GM18508 (cell line): ENCODE results near the gene AP4M1.

Source experiments
- ATAC-seq: cut with Tn5 transposase; IDR thresholded peaks from one replicate; pipeline ENCODE4 v1.9.1; 2021; ENCODE audit warnings: moderate number of reproducible peaks; ENCODE audit not compliant: insufficient read depth, unreplicated experiment

AP4M1 gene

GRCh38 chr7:100101016-100101862 lies at the start of gene AP4M1, which contains the start of gene MCM7:
Gene AP4M1 (plus strand): TSS chr7:100101643. CDS start chr7:100101715, 72 bp downstream.
Gene MCM7 (minus strand): TSS chr7:100101397. CDS start chr7:100101294, 103 bp downstream.
- ATAC-seq: peak; percentile 41

- ATAC-seq: no peak
Measured at GRCh38 chr7:100053215-100053614, 48.2 kb upstream of the AP4M1 start.

- no peak for ATAC-seq
Measured at GRCh38 chr7:100057006-100057405, 44.4 kb upstream of the AP4M1 start.

GRCh38 chr7:100059251-100059739 lies 42.1 kb upstream of the AP4M1 start:
- ATAC-seq: no peak

GRCh38 chr7:100061518-100062193 lies 39.8 kb upstream of the AP4M1 start:
- ATAC-seq: no peak

- no peak for ATAC-seq
Measured at GRCh38 chr7:100063376-100063775, 38.1 kb upstream of the AP4M1 start.

GRCh38 chr7:100064162-100064561 lies 37.3 kb upstream of the AP4M1 start:
- ATAC-seq: no peak

- ATAC-seq: no peak
Measured at GRCh38 chr7:100065452-100066186, 35.8 kb upstream of the AP4M1 start.

GRCh38 chr7:100066953-100067352 lies 34.5 kb upstream of the AP4M1 start:
- ATAC-seq: no peak

- no peak for ATAC-seq
Measured at GRCh38 chr7:100069991-100070390, 31.5 kb upstream of the AP4M1 start.

- no peak for ATAC-seq
Measured at GRCh38 chr7:100071018-100071723, 30.3 kb upstream of the AP4M1 start.

GRCh38 chr7:100072462-100072861 lies 29.0 kb upstream of the AP4M1 start:
- no peak for ATAC-seq

GRCh38 chr7:100074841-100075240 lies 26.6 kb upstream of the AP4M1 start:
- no peak for ATAC-seq

- ATAC-seq: no peak
Measured at GRCh38 chr7:100075418-100075817, 26.0 kb upstream of the AP4M1 start.

GRCh38 chr7:100077205-100077604 lies 24.2 kb upstream of the AP4M1 start:
- ATAC-seq: no peak

GRCh38 chr7:100079024-100079560 lies 22.4 kb upstream of the AP4M1 start:
- ATAC-seq: no peak

GRCh38 chr7:100080907-100081534 lies 20.4 kb upstream of the AP4M1 start:
- ATAC-seq: no peak

GRCh38 chr7:100081535-100082102 lies 19.8 kb upstream of the AP4M1 start, which contains the start of gene ZNF3:
Gene ZNF3 (minus strand): TSS chr7:100081723. CDS start chr7:100077357, 4,366 bp downstream.
- ATAC-seq: peak; percentile 71

GRCh38 chr7:100082978-100083377 lies 18.5 kb upstream of the AP4M1 start:
- ATAC-seq: no peak
